HG03139 (cell line): ENCODE results near the gene AGRN.
"Not testable (repeated sequence)": the region's sequence is repeated elsewhere in the genome, so short reads cannot be mapped to it uniquely, and the experiment has no call there.

Experiments
- ATAC-seq: cut with Tn5 transposase; IDR thresholded peaks from one replicate; pipeline ENCODE4 v1.9.1; 2021; ENCODE audit not compliant: unreplicated experiment

The AGRN gene

DNA sequence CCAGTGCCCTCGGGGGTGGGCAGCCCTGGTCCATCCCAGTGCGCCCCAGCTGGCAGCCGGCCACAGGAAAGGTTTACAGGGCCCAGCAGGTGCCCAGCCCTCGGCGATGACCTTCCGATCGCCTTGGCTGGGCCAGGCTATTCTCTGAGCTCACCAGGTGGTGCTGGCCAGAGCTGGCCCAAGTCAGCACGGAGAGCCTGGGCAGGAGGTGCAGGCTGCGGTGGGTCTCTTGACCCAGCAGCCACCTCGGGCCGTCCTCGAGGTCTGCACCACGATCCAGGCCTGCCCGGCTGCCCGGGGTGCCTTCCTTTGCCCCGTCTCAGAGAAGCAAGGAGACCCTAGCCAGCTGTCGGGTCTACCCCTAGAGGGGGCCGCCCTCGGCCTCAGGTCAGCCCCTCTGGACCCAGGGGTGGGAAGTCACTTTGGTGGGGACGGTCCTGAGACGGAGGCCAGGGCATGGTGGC lies 38.4 kb upstream of the AGRN start:
- no peak for ATAC-seq

GRCh38 chr1:981955-982558 lies 37.9 kb upstream of the AGRN start, which contains the start of gene PERM1:
Gene PERM1 (minus strand): TSS chr1:982093. CDS start chr1:981029, 1,064 bp downstream.
- ATAC-seq = no peak

DNA sequence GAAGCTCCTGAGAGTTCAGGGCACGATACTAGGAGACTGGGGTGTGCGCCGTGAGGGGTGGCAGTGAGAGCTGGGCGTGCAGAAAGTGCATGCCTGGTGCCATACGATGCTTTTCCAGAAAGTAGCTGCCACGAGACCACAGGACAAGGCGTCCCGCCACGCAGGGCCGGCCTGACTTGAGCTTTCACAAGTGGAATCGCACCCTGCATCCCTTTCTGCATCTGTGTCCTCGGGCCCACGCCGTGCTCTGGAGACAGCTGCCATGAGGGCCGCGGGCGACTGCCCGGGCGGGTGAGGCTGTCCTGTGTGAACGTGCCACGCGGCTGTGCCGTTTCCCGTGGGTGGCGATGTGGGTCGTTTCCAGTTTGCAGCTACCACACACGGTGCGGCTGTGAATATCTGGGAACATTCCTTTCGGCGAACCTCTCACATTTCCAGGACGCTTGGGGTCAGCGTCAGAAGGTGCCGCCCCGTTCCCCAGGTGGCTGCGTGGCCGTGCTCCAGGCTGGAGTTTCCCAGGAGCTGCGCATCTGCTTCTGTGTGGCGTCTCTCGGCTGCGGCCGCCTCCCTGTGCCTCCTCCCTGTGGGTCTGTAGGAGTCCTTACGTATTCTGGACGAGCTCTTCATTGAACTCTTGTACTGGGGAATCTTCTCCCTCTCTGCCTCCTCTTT lies 37.0 kb upstream of the AGRN start:
- ATAC-seq = no peak

DNA sequence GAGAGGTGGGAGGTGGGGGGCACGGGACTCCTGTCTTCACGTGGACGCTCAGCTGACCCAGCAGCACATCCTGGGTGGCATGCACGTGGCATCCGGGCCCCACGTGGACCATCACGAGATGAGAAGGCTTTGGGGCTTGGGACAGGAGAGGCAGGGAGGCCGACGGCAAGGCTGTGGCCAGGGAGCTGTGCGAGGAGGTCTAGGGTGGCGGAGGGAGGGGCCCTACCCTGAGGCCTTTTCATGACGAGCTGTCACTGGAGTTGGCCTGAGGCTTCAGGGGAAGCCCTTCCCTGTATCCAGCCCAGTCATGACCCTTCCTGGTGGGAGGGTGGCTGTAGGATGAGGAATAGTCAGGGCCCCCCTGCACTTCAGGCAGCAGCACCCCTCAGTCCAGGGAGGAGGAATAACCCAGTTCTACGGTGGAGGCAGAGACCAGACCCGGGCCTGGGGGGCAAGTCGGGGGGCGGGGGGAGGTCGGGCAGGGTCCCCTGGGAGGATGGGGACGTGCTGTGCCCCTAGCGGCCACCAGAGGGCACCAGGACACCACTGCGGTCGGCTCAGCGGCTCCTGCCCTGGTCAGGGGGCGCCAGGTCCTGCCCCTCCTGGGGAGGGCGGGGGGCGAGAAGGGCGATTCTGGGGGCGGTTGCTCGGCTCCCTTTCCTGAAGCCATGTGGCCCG lies 36.0 kb upstream of the AGRN start:
- ATAC-seq = no peak

GRCh38 chr1:984476-984814 lies 35.5 kb upstream of the AGRN start:
- ATAC-seq = no peak

DNA sequence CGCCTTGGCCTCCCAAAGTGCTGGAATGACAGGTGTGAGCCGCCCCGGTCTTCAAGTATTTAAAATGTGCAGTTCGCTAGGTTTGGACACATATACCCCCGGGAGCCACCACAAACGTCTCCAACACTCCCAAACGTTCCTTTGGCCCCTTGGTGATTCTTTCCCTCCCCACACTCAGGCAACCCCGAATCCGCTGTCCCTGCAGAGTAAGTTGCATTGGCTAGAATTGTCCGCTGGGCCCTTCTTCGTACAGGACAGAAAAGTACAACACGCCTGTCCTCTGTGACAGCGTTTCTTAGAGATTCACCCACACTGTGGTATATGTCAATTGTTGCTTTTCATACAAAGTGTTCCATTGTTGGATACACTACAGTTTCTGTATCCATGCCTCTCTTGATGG lies 34.8 kb upstream of the AGRN start:
- no peak for ATAC-seq

GRCh38 chr1:988061-988460 lies 31.9 kb upstream of the AGRN start:
- not testable (repeated sequence) for ATAC-seq

DNA sequence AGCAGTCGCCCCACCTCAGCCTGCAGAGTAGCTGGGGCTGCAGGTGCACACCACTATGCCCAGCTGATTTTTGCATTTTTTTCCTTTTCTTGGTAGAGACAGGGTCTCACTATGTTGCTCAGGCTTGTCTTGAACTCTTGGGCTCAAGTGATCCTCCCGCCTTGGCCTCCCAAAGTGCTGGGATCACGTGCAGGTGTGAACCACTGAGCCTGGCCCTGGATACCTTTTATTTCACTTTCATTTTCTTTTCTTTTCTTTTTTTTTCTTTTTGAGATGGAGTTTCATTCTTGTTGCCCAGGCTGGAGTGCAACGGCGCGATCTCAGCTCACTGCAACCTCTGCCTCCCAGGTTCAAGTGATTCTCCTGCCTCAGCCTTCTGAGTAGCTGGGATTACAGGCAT lies 28.6 kb upstream of the AGRN start:
- ATAC-seq = not testable (repeated sequence)

GRCh38 chr1:991895-992294 lies 28.0 kb upstream of the AGRN start:
- ATAC-seq = no peak

DNA sequence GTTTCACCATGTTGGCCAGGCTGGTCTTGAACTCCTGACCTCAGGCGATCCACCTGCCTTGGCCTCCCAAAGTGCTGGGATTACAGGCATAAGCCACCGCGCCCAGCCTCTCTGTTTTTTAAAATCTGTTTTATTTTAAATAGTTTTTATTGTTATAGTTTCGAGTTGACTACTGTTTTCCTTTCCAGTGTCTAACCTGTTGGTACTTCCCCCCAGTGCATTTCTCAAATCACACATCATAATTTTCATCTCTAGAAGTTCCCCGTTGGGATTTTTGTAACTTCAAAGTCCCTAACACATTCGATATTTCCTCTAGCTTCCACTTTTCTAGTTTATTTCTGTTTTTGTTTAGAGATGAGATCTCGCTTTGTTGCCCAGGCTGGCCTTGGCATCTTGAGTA lies 27.6 kb upstream of the AGRN start:
- no peak for ATAC-seq

- no peak for ATAC-seq
These were observed 26.4 kb upstream of the AGRN start for GRCh38 chr1:993379-993995.

DNA sequence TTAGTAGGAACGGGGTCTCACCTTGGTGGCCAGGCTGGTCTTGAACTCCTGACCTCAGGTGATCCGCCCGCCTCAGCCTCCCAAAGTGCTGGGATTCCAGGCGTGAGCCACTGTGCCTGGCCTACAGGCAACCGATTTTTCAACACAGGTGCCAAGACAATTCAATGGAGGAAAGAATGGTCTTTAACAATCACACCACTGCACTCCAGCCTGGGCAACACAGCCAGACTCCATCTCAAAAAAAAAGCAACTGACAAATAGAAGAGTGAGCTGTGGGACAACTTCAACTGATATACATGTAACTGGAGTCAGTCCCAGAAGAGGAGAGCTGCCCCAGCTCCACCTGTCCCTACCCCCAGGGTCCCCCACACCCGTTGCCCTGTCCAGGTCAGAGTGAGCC lies 25.4 kb upstream of the AGRN start:
- not testable (repeated sequence) for ATAC-seq

DNA sequence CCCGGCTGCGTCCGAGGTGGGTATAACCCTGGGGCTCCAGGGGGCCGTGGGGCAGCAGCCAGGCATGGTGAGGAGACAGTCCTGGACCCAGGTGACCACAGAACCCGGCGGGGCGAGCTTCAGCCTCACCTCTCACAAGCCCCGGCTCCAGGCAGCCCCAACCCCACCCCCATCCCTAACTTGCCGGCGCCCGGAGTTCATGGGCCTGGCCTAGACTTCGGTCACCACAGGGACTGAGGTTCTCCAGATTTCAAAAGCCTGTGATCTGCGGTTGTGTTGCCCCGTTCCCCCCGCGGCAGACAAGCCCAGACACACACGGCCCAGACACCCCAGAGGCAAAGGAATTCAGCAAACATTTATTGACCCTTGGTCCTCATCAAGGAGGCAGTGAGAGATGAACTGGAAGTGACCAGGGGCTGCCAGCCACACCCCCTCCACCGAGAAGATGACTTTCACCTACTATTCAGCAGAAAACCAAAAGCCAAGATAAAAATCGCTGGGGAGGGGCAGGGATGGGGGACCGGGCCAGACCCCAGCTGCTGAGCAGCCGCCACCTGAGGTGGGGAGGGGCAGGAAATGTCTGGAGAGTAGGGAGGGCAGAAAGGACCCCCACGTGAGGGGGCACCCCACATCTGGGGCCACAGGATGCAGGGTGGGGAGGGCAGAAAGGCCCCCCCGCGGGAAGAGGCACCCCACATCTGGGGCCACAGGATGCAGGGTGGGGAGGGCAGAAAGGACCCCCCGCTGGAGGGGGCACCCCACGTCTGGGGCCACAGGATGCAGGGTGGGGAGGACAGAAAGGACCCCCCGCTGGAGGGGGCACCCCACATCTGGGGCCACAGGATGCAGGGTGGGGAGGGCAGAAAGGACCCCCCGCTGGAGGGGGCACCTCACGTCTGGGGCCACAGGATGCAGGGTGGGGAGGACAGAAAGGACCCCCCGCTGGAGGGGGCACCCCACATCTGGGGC lies 24.0 kb upstream of the AGRN start:
- ATAC-seq = no peak

DNA sequence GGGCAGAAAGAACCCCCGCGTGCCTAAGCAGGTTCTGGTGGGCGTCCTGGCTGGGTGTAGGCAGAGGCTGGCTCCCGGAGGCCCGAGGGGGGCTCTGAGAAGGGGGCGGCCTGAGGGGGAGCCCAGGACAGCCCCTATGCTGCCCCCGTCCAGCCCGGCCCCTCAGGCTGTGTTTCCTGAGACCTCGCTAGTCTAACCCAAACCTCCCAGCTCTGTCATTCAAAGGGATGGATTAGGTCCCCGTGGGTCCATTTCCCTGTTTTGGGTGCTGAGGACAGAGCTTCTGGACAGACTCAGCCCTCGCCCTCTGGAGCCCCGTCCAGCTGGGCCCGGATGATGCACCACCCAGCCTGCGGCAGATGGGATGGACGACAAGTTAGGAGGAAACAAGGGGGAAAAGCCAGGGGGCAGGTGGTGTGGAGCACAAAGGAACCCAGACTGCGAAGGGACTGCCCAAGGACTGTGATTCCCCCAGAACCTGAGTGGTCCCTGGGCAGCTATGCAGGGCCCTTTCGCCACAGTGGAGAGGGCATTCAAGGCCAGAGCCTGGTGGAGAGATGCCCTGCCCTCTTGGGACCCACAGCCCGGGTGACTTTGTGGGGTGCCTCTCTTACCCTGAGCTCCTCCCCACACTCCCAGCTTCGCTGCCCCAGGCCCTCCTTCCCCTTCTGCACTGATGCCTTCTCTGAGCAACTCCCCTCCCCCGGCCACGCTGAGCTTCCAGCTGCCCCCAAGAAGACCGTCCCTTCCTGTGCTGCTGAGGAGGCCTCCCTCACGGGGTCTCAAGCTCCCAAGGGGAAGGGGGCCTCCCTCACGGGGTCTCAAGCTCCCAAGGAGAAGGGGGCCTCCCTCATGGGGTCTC lies 22.8 kb upstream of the AGRN start:
- ATAC-seq = no peak

DNA sequence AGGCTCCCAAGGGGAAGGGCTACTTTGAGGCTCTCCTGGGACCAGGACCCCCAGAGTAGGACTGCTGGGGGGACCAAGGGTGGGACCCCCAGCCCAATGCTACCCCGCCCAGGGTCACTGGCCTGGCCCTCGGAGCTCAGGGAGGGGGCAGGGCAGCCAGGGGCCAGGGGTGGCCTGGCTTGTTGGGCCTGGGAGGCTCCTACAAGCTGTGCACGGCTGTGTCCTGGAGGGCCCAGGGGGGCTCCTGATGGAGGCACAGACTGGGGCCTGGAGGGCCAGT lies 22.3 kb upstream of the AGRN start:
- ATAC-seq = no peak

DNA sequence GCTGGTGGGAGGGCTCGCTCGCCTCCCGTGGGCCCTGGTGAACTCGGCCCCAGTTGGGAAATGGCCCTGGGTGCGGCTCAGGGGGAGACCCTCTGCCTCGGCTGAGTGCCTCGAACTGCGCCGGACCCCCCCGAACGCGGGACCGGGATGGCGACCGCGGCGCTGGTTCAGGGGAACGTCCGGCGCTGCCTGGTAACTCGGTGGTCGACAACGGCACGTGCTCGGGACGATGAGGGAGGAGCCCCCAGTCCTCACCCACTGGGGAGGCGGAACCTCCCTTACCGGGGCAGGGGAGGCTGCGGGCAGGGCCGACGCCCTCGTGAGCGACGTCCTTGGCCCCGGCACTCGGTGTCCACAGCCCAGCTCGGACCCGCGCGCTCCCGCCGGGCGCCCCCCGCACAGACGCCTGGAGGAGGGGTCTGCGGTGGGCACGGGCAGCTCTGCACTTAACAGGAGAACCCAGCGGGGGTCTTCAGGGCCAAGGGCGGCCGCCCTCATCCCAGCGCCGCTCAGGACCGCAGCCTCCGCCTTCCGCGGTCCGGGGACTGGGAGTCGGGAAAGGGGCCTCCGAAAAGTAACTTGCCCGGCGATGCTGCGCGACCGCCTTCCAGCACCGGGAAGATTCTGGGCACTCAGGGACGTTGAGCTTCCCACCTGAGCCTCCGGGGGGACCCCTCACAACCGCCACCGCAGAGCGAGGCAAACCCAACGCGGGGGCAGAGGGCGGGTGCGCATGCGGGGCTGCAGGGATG lies 21.8 kb upstream of the AGRN start:
- ATAC-seq = no peak

DNA sequence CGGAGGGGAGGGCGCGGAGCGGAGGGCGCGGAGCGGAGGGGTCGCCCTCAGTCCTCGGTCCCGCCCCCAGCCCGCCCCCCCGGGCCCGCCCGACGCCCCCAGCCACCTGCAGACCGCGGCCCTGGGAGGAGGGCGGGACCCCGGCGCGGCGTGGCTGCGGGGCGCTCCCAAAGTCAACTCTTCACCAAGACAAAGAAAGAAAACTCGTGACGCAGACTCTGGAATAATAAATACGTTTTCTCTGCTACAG lies 21.2 kb upstream of the AGRN start:
- ATAC-seq = no peak

DNA sequence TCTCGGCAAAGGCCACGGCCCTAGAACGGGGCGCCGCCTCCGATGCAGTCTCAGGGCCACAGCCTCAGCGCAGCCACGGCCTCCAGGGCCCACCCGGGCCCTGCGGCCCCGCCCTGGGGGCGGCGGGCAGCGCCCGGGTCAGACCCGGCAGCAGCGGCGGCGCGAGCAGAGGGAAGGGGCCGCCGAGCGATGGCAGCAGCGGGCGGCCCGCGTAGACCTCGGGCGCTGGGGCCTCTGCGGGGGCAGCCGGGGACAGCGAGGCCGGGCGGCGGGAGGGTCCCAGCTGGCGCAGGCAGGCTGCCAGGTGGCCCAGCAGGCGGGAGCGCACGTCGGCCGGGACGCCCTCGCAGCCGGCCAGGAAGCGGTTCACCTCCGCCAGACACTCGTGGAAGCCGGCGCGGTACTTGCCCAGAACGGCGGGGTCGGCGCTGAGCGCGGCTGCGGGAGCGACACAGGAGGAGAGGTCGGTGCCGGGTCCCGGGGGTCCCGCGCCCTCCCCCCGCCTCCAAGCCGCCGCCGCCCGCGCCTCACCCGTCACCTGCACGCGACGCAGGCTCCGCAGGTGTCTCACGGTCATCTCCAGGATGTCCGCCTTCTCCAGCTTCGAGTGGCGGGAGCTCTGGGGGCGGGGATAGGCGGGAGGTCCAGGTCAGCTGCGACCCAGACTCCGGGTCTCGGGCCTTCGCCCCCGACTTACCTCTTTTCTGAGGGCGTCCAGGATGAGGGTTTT lies 20.8 kb upstream of the AGRN start:
- no peak for ATAC-seq

DNA sequence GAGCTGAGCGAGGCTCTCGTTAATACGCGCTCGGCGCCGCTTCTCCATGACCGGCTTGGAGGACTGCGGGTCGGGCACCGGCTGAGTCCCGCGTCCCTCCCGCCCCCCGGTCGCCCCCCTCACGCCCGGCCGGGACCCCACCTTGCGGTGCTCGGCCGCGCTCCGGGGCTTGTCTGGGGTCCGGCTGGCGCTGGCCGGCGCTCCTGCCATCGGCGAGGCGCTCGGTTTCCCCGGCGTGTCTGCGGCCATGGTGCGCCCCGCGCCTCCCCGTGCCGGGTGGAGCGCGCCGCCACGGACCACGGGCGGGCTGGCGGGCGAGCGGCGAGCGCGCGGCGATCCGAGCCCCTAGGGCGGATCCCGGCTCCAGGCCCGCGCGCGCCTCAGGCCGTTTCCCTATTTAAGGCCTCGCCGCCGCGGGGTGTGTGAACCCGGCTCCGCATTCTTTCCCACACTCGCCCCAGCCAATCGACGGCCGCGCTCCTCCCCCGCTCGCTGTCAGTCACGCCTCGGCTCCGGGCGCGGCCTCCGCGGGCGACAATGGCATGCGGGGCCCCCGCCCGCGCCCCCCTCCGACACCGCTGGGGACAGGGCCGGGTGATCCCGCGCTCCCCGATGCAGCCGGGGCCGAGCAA lies 20.1 kb upstream of the AGRN start, which contains the start of gene HES4:
TSS of gene HES4 (minus strand) at position 373 of the 632 bp plus-strand sequence. CDS start at position 249, 124 bp downstream.
- ATAC-seq = no peak
